Prostate gland (tissue), 2 donors: Measurements from ENCODE around the gene SEMA4F. TPM values are rescaled to one million over a fixed set of nuclear protein-coding genes. Genes with fewer than 3 reads are reported as not detected.

Experiments
- DNase-seq: peaks from one replicate; pipeline ENCODE4 v3.0.0-alpha.2; 2019; ENCODE audit warnings: low spot score
- H3K27ac ChIP-seq, 2 donors: fragments of 200-600 bp; sonication (generic); 2 replicates each; pipeline ENCODE4 v1.5.1; 2017 to 2019
- H3K27me3 ChIP-seq: fragments of 200-600 bp; sonication (generic); replicated peaks from 2 replicates; pipeline ENCODE4 v1.5.1; 2019; ENCODE audit not compliant: insufficient read depth
- H3K36me3 ChIP-seq, 2 donors: fragments of 200-600 bp; sonication (generic); 1 replicate in 1 of 2; 2 replicates in 1 of 2; pipeline versions ENCODE4 v1.5.1 to v1.8.1; 2017 to 2019
- H3K4me1 ChIP-seq: fragments of 200-600 bp; sonication (generic); replicated peaks from 2 replicates; pipeline ENCODE4 v1.5.1; 2019
- H3K4me3 ChIP-seq, 2 donors: fragments of 200-600 bp; sonication (generic); 2 replicates each; pipeline ENCODE4 v1.5.1; 2017 to 2019
- H3K9me3 ChIP-seq: fragments of 200-600 bp; sonication (generic); 2 replicates; pipeline ENCODE4 v1.5.1; 2017
- POLR2A ChIP-seq: fragments of 450-650 bp; IDR thresholded peaks from one replicate; pipeline ENCODE4 v1.6.1; 2016; ENCODE audit warnings: antibody characterized with exemption, mild to moderate bottlenecking
- POLR2AphosphoS5 ChIP-seq: sonication (generic); formaldehyde crosslinking; IDR thresholded peaks from one replicate; pipeline ENCODE4 v1.6.1; 2017; ENCODE audit warnings: antibody characterized with exemption
- WGBS: methylation state at CpG from one replicate; pipeline ENCODE4 v1.1.5; 2018; 5-methylcytosine and 5-hydroxymethylcytosine counted together
- intact Hi-C: fragments of 100-400 bp; cut with DNase I; formaldehyde crosslinking; loops from one replicate; pipeline ENCODE4 v1.14.2; 2022
- total RNA-seq, 2 donors: library from RNA; depleted of rRNA; stranded (reverse); fragments of >200 nt; gene quantifications; one replicate each; pipeline ENCODE4 v1.1.0, GENCODE V29; 2016
- TF ChIP-seq, protein P1 (sequence below), 4 experiments: fragments of 200-600 bp in 2 of 4; fragments of 450-650 bp in 2 of 4; sonication (generic) in 2 of 4; IDR thresholded peaks; 1 replicate in 3 of 4; 2 replicates in 1 of 4; pipeline ENCODE4 v1.5.1; 2016 to 2019; ENCODE audit warnings: antibody characterized with exemption in 4 of 4, mild to moderate bottlenecking in 2 of 4, moderate library complexity in 2 of 4

Gene SEMA4F
- total RNA-seq, 2 donors from 2014 or later = 12.3 to 16.5 TPM

DNA sequence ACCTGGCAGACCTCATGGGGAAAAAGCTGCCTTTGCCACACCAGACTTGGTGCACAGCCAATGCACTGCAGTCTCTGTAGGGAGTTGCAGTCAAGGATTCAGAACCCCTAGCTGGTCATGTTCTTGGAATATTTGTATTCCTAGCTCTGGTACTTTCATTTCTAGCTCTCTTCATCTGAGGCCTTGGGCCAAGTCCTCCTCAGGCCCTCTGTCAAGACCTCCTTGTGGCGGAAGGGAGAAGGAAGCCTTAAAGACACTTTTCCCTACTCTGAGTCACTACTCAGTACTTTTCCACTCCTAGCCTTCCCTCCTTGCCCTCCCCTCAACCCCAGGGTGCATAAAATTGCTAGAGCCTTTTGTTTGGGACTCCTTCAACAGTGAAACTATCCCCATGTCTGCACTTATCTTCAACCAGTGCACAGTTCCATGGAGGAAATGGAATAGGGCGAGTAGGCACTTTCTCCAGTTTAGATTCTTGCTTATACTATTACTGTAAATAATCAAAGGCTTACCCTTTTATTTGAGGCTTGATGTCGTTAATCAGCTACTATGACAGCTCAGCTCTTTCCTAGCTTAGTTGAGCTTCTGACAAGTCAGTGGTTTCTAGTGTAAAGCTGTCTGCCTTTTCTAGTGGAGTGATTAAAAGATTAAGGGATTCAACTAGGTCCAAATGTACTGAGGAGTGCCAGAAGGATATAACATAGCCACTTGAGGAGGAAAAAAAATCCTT lies 21.7 kb upstream of the SEMA4F start:
- intact Hi-C loops = no loop called here
- H3K36me3 ChIP-seq = no peaks in the 10 kb centered on the region
- no peaks in the 10 kb centered on the region for H3K27me3 ChIP-seq
- no peaks in the 10 kb centered on the region for H3K4me1 ChIP-seq
- no peak overlapping the region for H3K27ac ChIP-seq
- no peak overlapping the region for H3K4me3 ChIP-seq
- WGBS = 83% methylated on average over 3 of the region's 3 CpGs
- TF ChIP-seq, protein P1, sequence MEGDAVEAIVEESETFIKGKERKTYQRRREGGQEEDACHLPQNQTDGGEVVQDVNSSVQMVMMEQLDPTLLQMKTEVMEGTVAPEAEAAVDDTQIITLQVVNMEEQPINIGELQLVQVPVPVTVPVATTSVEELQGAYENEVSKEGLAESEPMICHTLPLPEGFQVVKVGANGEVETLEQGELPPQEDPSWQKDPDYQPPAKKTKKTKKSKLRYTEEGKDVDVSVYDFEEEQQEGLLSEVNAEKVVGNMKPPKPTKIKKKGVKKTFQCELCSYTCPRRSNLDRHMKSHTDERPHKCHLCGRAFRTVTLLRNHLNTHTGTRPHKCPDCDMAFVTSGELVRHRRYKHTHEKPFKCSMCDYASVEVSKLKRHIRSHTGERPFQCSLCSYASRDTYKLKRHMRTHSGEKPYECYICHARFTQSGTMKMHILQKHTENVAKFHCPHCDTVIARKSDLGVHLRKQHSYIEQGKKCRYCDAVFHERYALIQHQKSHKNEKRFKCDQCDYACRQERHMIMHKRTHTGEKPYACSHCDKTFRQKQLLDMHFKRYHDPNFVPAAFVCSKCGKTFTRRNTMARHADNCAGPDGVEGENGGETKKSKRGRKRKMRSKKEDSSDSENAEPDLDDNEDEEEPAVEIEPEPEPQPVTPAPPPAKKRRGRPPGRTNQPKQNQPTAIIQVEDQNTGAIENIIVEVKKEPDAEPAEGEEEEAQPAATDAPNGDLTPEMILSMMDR (IDR thresholded peaks at IDR 0.05) = no peak
- DNase-seq = no peak
- H3K9me3 ChIP-seq = no peaks in the 10 kb centered on the region

DNA sequence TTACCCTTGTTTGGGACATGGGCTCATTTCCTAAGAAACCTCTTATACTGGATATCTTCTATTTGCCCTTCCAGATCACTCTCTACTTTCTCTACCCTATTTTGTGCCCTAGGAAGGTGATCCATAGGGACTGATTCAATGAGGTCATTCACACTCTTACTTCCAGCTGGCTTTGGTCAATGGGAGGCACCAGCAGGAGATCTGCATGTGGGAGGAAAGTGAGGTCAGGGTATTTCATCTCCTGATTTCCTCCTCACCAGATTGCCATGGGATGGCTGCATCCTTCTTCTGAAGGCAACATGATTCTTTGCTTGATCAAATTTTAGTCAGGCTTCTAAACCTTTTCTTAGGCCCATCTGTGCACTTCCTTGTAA lies 21.1 kb upstream of the SEMA4F start:
- TF ChIP-seq POLR2AphosphoS5 = no peak
- TF ChIP-seq, protein P1 (IDR thresholded peaks at IDR 0.05) = no peak
- no peak for TF ChIP-seq POLR2A
- H3K9me3 ChIP-seq = no peaks in the 10 kb centered on the region
- H3K27ac ChIP-seq = no peak overlapping the region
- no peaks in the 10 kb centered on the region for H3K36me3 ChIP-seq
- H3K4me1 ChIP-seq = no peaks in the 10 kb centered on the region
- H3K27me3 ChIP-seq = no peaks in the 10 kb centered on the region
- no peak for DNase-seq
- H3K4me3 ChIP-seq = no peak overlapping the region
- intact Hi-C loops = no loop called here

DNA sequence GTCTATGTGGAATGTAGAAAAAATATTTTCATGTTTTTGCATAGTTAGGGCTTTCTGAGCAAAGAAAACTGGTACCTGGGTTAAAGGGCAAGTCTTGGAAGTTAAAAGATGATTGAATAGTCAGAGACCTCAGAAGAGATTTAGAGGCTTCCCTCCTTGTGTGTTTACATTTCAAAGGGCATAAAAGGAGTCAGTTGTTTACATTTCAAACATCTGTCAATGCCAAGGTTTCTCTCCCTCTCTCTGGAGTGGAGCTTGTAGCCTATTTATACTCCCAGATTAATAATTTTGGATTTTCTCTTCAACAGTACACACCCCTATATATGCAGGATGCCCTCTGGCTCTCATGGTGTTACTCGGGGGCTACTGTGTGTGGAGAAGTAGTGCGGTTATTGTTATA lies 14.5 kb upstream of the SEMA4F start:
- intact Hi-C loops = no loop called here
- no peak for DNase-seq
- no peaks in the 10 kb centered on the region for H3K27me3 ChIP-seq
- H3K9me3 ChIP-seq = no peaks in the 10 kb centered on the region
- TF ChIP-seq POLR2A (no peak), POLR2AphosphoS5 (no peak)
- TF ChIP-seq, protein P1 (IDR thresholded peaks at IDR 0.05) = no peak
- WGBS = 79% methylated on average over 2 of the region's 2 CpGs
- no peaks in the 10 kb centered on the region for H3K4me1 ChIP-seq
- no peak overlapping the region for H3K4me3 ChIP-seq
- no peaks in the 10 kb centered on the region for H3K36me3 ChIP-seq
- H3K27ac ChIP-seq = no peak overlapping the region

DNA sequence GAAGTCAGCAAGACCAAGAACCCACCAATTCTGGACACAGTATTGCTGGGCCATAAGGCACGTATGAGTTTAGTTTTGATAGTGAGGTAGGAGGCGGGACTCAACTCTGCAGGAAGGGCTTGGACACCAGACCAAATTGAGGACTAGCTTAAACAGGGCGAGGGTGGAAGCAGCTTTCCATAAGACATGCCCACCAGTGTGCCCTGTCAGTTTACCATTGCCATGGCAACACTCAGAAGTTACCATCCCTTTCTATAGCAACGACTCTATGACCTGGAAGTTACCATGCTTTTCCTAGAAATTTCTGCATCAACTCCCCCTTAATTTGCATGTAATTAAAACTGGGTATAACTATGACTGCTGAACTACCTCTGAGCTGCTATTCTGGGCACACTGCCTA lies 8.7 kb upstream of the SEMA4F start:
- H3K4me1 ChIP-seq = no peaks in the 10 kb centered on the region
- H3K4me3 ChIP-seq = no peak overlapping the region
- no peaks in the 10 kb centered on the region for H3K9me3 ChIP-seq
- H3K27ac ChIP-seq = no peak overlapping the region
- intact Hi-C loops = no loop called here
- no peaks in the 10 kb centered on the region for H3K36me3 ChIP-seq
- WGBS = 81% methylated on average over 4 of the region's 4 CpGs
- peaks cover 3% of the 10 kb centered on the region for H3K27me3 ChIP-seq
- TF ChIP-seq POLR2AphosphoS5 = no peak
- no peak for DNase-seq

DNA sequence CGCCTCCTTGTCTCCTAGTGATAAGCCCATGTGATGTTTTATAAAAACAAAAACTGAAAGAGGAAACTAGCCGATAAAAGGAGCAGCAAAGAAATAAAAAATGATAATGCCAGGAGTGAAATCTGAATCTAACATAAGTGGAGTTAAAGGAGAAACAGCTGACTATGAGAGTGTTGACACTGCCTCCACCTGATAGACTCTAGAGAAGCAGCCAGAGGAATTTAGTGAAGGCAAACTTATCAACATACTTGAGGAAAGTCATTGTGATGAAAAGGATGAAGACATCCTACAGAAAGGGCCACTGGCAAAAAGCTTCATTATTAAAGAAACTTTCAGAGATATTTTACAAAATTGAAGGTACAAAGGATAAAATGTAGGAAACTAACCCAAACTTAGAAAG lies 7.8 kb upstream of the SEMA4F start:
- Histone ChIP-seq H3K4me3 (no peak overlapping the region), H3K9me3 (no peaks in the 10 kb centered on the region), H3K27ac (no peak overlapping the region), H3K36me3 (no peaks in the 10 kb centered on the region), H3K4me1 (no peaks in the 10 kb centered on the region), H3K27me3 (peaks cover 3% of the 10 kb centered on the region)
- no peak for TF ChIP-seq POLR2AphosphoS5
- TF ChIP-seq, protein P1 (IDR thresholded peaks at IDR 0.05) = no peak
- no peak for TF ChIP-seq POLR2A
- WGBS = 74% methylated on average over 2 of the region's 2 CpGs
- DNase-seq = no peak
- intact Hi-C loops = no loop called here
